Stimulated activated CD8-positive, alpha-beta memory T cell treated with anti-CD3 and anti-CD28 coated beads, Interleukin-4, amount 100 ng/mL, for 24 hours (primary cell): ENCODE data around the gene ANGPTL7.
"Not testable (repeated sequence)": the region's sequence is repeated elsewhere in the genome, so short reads cannot be mapped to it uniquely, and the experiment has no call there.

Experiments
- DNase-seq: peaks from one replicate; pipeline ENCODE4 v3.0.0-alpha.2; 2020; ENCODE audit warnings: low read depth

ANGPTL7 gene

GRCh38 chr1:11169202-11169601 lies 20.0 kb upstream of the ANGPTL7 start:
- no peak for DNase-seq

GRCh38 chr1:11170102-11170501 lies 19.1 kb upstream of the ANGPTL7 start:
- no peak for DNase-seq

- no peak for DNase-seq
Measured at GRCh38 chr1:11174261-11174942, 14.8 kb upstream of the ANGPTL7 start.

- DNase-seq, result no peak
Measured at GRCh38 chr1:11175461-11175860, 13.7 kb upstream of the ANGPTL7 start.

GRCh38 chr1:11176081-11176706 lies 13.0 kb upstream of the ANGPTL7 start:
- no peak for DNase-seq

- no peak for DNase-seq
Measured at GRCh38 chr1:11178021-11179015, 10.8 kb upstream of the ANGPTL7 start.

- DNase-seq, result no peak
Measured at GRCh38 chr1:11179125-11179524, 10.0 kb upstream of the ANGPTL7 start.

GRCh38 chr1:11179749-11180148 lies 9.4 kb upstream of the ANGPTL7 start:
- DNase-seq, result not testable (repeated sequence)

GRCh38 chr1:11180342-11180744 lies 8.8 kb upstream of the ANGPTL7 start:
- DNase-seq, result no peak

- no peak for DNase-seq
Measured at GRCh38 chr1:11182884-11183283, 6.3 kb upstream of the ANGPTL7 start.

- no peak for DNase-seq
Measured at GRCh38 chr1:11184973-11185372, 4.2 kb upstream of the ANGPTL7 start.

GRCh38 chr1:11187000-11187399 lies 2.2 kb upstream of the ANGPTL7 start:
- DNase-seq, result no peak

GRCh38 chr1:11187494-11187893 lies 1.7 kb upstream of the ANGPTL7 start:
- no peak for DNase-seq

GRCh38 chr1:11187931-11188330 lies 1.2 kb upstream of the ANGPTL7 start:
- no peak for DNase-seq

- DNase-seq, result no peak
Measured at GRCh38 chr1:11188381-11188780, 774 bp upstream of the ANGPTL7 start.

- DNase-seq, result no peak
Measured at GRCh38 chr1:11193376-11193775, 4.2 kb downstream of the ANGPTL7 start.

- DNase-seq, result no peak
Measured at GRCh38 chr1:11194407-11195176, 5.4 kb downstream of the ANGPTL7 start.

GRCh38 chr1:11196945-11197344 lies 7.8 kb downstream of the ANGPTL7 start:
- no peak for DNase-seq

GRCh38 chr1:11197359-11197758 lies 8.2 kb downstream of the ANGPTL7 start:
- no peak for DNase-seq

GRCh38 chr1:11198257-11198656 lies 9.1 kb downstream of the ANGPTL7 start:
- no peak for DNase-seq

GRCh38 chr1:11198851-11199594 lies 9.9 kb downstream of the ANGPTL7 start:
- DNase-seq, result no peak
